ENCODE measurements around the gene TBC1D14. TPM values are rescaled to one million over a fixed set of nuclear protein-coding genes. Genes with fewer than 3 reads are reported as not detected.
A peak's percentile ranks its signal among the peaks of the same experiment; 100 is the strongest.

Gene TBC1D14
- total and polyA plus RNA-seq, 2 of the 4 experiments (the other 2 are of a cell fraction), result 31.7 to 40.7 TPM

GRCh38 chr4:6937754-6938153, 28.1 kb downstream of the TBC1D14 start:
- Histone ChIP-seq H3K4me2 (ENCODE audit: low read depth, low read length) (no peak overlapping the region), H4K91ac (ENCODE audit: insufficient read depth, low read depth, low read length) (no peak overlapping the region), H3K14ac (replicated peaks; ENCODE audit: low read depth, low read length) (no peak overlapping the region), H4K8ac (ENCODE audit: low read depth in 2 of 2, low read length in 2 of 2) (no peak overlapping the region), H2AK9ac (replicated peaks; ENCODE audit: low read depth, low read length, poor library complexity) (peak overlapping the region; percentile 62), H3K9me1 (ENCODE audit: insufficient read depth, low read length) (peaks cover 24% of the 10 kb centered on the region), H2BK20ac (ENCODE audit: low read depth, low read length) (no peak overlapping the region), H3K4me3 (ENCODE audit: insufficient read depth, low read depth, low read length) (no peak overlapping the region), H3K79me1 (ENCODE audit: low read depth in 1 of 2, low read length in 2 of 2) (peaks cover 34 to 51% of the 10 kb centered on the region in 2 experiments), H3K9me3 (ENCODE audit: control insufficient read depth, insufficient read depth, low read length) (no peaks in the 10 kb centered on the region), H3K27me3 (ENCODE audit: control insufficient read depth, insufficient read depth, low read length) (no peaks in the 10 kb centered on the region), H2BK5ac (ENCODE audit: low read depth, low read length, poor library complexity, severe bottlenecking) (no peak overlapping the region), H3K4me1 (ENCODE audit: control insufficient read depth, insufficient read depth, low read length) (peaks cover 21% of the 10 kb centered on the region), H2AK5ac (ENCODE audit: low read depth, low read length) (peak overlapping the region; percentile 55; the same call in 1 of the 2 replicates), H3K9ac (ENCODE audit: low read depth, low read length) (no peak overlapping the region), H3K18ac (ENCODE audit: low read depth, low read length) (no peak overlapping the region), H3K27ac (ENCODE audit: insufficient read depth, low read length) (no peak overlapping the region), H3K56ac (ENCODE audit: extremely low read depth, insufficient read depth, low read length) (no peak overlapping the region), H3K23ac (ENCODE audit: low read depth, low read length) (no peak overlapping the region), H2AFZ (replicated peaks; ENCODE audit: low read length, poor library complexity) (no peak overlapping the region), H4K5ac (ENCODE audit: low read depth, low read length) (no peak overlapping the region), H2BK15ac (ENCODE audit: low read depth, low read length) (no peak overlapping the region), H4K20me1 (ENCODE audit: insufficient read depth, low read length) (peaks cover 3% of the 10 kb centered on the region), H3K36me3 (ENCODE audit: control insufficient read depth, insufficient read depth, low read length) (no peaks in the 10 kb centered on the region; the same call in none of the 2 replicates), H3K4ac (ENCODE audit: low read depth, low read length) (peak overlapping the region; percentile 30; the same call in 1 of the 2 replicates), H2BK120ac (ENCODE audit: low read depth, low read length) (no peak overlapping the region)
- TF ChIP-seq USF2 (IDR thresholded peaks at IDR 0.05; ENCODE audit: low read depth, low read length), result no peak
- TF ChIP-seq BHLHE40 (IDR thresholded peaks at IDR 0.05; ENCODE audit: low read depth, low read length), result no peak
- TF ChIP-seq MAFK (IDR thresholded peaks at IDR 0.05; ENCODE audit: low read depth, low read length), result no peak
- TF ChIP-seq RAD21 (IDR thresholded peaks at IDR 0.05; ENCODE audit: low read length), result no peak
- TF ChIP-seq CTCF (conservative IDR thresholded peaks at IDR 0.05; ENCODE audit: low read depth, low read length), result no peak
- TF ChIP-seq ELK1 (IDR thresholded peaks at IDR 0.05; ENCODE audit: borderline replicate concordance, low read depth, low read length), result no peak
- no peak for TF ChIP-seq SMC3 (IDR thresholded peaks at IDR 0.05; ENCODE audit: low read depth, low read length)
- no peak for TF ChIP-seq POLR2A (IDR thresholded peaks at IDR 0.05; ENCODE audit: low read depth, low read length)
- no peak for TF ChIP-seq NFE2L2 (IDR thresholded peaks at IDR 0.05; ENCODE audit: low read depth, low read length)
- TF ChIP-seq MXI1 (IDR thresholded peaks at IDR 0.05; ENCODE audit: borderline replicate concordance, low read depth, low read length), result no peak
- TF ChIP-seq RCOR1 (IDR thresholded peaks at IDR 0.05; ENCODE audit: insufficient replicate concordance, low read length), result no peak
- TF ChIP-seq CEBPB (IDR thresholded peaks at IDR 0.05; ENCODE audit: low read depth, low read length), result no peak
- intact Hi-C loops (cut with micrococcal nuclease), result no loop called here
- ChIA-PET CTCF (no interaction called here), POLR2A (ENCODE audit: unreplicated experiment) (no interaction called here)
- no TSS peak for BruUV-seq (replicated peaks)
- ATAC-seq (ENCODE audit: low read depth), result no peak
- WGBS, 2 experiments (ENCODE audit: extremely low coverage in 2 of 2, insufficient read length in 1 of 2), result 80% methylated on average over 2 of the region's 17 CpGs; no CpG with 5 or more reads in 1 of the 2 experiments
- no peak for DNase-seq
- in situ Hi-C loops (cut with MboI; ENCODE audit: low sequenced_read_pairs), result no loop called here
- dilution Hi-C loops (cut with HindIII; ENCODE audit: low sequenced_read_pairs, unreplicated experiment), result no loop called here
